ENCODE data around the gene FH. TPM values are rescaled to one million over a fixed set of nuclear protein-coding genes. Genes with fewer than 3 reads are reported as not detected.

FH gene
- total RNA-seq, 1 experiment from 2014 or later, result 96.6 TPM

DNA sequence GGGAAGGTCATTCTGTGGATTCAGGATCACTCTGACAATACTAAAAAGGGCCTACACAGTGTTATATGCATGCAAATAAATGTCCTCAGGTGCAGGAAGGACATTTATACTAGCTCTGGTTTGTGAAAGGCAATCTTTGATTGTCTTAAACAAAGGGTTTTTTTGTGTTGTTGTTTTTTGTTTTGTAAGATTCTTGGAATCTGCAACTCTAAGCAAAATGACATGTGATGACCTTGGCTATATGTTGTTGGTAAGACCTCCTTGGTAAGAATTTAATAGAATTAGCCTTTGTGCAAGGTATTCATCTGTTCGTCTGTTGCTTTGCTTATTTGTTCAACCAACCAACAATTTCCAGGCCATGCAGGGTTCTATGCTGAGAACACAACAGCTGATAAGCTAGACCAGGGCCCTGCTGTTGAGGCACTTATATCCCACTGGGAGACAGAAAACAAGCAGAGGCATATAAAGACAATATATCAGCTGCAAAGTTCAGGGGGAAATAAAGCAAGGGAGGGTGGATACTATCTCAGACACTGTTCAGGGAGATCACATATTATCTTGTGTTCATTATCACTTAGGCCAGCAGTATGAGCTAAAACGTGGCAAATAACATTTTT is 60.3 kb downstream of the FH start:
- DNase-seq (ENCODE audit: low read depth), result no peak

- DNase-seq (ENCODE audit: low read depth), result no peak
These were observed 62.1 kb downstream of the FH start for GRCh38 chr1:241457421-241457820.

DNA sequence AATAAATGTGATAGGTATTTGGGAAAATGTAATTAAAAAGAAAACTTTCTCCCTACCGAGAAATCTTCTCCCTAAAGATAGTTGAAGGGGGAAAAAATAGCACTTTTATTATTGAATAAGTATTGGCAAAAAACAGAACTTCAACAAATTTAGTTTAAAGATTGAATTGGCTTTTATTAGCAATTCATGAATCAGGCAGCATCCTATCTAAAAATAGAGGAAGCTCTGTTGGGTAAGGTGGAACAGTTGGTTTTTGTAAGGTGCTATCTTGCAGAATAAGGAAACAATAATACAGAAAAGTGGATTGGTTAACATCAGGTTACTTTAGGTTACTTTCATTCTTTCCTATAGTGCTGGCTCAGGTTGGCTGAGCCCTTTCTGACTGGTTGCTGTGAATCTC is 62.8 kb downstream of the FH start:
- no peak for DNase-seq (ENCODE audit: low read depth)

DNA sequence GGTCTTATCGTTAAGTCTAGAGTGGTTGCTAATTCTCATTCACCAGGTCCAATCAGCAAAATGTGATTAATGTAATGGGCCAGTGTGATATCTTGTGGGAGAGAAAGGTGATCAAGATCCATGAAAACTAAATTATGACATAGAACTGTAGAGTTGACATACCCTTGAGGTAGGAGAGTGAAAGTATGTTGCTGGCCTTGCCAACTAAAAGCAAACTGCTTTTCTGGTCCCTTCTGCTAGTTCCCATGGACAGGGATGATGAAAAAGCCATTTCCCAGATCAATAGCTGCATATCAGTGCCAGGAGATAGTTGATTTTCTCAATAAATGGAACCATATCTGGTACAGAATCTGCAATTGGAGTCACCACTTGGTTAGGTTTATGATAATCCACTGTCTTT is 65.8 kb downstream of the FH start:
- DNase-seq (ENCODE audit: low read depth), result no peak

DNA sequence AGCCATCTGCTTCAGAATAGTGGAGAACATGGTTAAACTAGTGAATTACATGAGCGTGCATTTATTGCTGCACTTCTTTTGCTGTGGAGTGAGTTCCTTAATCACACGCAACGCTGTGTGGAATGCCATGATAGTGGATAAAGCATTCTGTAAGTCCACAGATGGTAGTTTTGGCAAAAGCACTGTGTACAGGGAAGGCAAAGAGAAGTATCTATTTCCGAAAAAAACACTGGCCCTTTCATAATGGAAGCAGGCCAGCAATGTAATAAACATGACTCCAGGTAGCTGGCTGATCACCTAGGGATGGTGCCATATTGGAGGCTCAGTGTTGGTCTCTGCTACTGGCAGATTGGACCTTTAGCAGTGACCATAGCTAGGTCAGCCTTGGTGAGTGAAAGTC is 67.6 kb downstream of the FH start:
- no peak for DNase-seq (ENCODE audit: low read depth)

Other genes with a start within 250 kb of the FH start
- gene RGS7, start 162.6 kb downstream of the FH start, total RNA-seq (2014; rRNA removed), result 0.11 and 0.19 TPM in 2 replicates
- under 0.01 TPM in 1 of 2 replicates, not detected in the other for gene KMO, start 12.6 kb upstream of the FH start, total RNA-seq (2014; rRNA removed)
- 8.7 and 10.4 TPM in 2 replicates for gene CHML, start 120.6 kb upstream of the FH start, total RNA-seq (2014; rRNA removed)
- gene OPN3, start 120.6 kb upstream of the FH start, total RNA-seq (2014; rRNA removed), result 33.5 and 34.5 TPM in 2 replicates
- not detected in 2 replicates for gene WDR64, start 132.5 kb upstream of the FH start, total RNA-seq (2014; rRNA removed)

Data from LHCN-M2 (cell line).